GM19324 (cell line): ENCODE data around the gene MYMK.

Source experiments
- ATAC-seq: cut with Tn5 transposase; IDR thresholded peaks from one replicate; pipeline ENCODE4 v1.9.1; 2021; ENCODE audit warnings: mild to moderate bottlenecking, moderate library complexity; ENCODE audit not compliant: unreplicated experiment, low FRiP score

Gene MYMK

GRCh38 chr9:133536080-133536479 is 11.3 kb upstream of the MYMK start:
- no peak for ATAC-seq

GRCh38 chr9:133535306-133535877 is 10.6 kb upstream of the MYMK start:
- no peak for ATAC-seq

DNA sequence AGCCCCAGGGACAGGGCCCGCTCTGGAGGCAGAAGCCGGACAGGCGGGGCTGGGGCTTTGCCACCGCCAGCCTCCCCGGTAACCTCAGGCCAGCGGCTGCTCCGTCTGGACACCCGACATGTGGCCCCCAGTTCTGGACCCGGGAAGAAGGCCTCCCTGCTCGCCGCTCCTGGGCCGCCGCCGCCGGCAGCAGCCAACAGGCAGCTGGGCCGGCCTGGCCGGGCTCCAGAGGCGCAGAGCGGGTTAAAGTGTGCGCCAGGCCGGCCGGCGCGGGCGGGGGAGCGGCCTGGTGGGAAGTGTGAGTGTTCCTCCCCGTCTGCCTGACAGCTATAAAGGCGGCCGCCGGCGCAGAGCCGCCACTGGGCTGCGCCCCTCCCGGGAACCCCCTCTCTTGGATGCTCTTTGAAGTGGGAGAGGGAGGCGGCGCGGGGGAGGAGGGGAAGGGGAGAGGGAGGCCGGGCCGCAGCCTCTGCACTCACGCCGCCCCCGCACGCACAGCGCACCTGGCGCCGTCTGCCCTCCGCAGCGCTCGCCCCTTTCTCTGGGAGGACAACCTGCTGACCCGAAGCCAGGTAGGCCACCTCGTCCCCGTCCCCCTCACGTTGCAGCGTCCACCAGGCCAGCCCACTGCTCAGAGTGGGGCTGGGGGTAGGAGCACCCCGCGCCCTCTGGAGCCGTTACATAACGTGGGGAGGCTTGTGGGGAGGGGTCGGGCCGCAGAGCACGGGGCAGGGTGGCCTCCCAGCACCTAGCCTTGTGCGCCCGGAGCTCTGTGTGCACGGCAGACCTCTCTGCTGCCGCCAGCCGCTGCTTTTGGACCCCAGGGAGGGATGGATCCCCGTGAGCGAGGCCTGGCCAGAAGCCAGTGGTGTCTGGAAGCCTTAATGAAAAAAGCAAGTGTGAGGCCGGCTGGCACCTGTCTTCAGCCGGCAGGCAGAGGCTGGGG is 9.9 kb upstream of the MYMK start, which contains the start of gene ADAMTSL2:
TSS of gene ADAMTSL2 (plus strand) at position 359 of the 946 bp plus-strand sequence. CDS start 2,009 bp downstream, outside the sequence.
- no peak for ATAC-seq

GRCh38 chr9:133533857-133534256 is 9.1 kb upstream of the MYMK start:
- no peak for ATAC-seq

DNA sequence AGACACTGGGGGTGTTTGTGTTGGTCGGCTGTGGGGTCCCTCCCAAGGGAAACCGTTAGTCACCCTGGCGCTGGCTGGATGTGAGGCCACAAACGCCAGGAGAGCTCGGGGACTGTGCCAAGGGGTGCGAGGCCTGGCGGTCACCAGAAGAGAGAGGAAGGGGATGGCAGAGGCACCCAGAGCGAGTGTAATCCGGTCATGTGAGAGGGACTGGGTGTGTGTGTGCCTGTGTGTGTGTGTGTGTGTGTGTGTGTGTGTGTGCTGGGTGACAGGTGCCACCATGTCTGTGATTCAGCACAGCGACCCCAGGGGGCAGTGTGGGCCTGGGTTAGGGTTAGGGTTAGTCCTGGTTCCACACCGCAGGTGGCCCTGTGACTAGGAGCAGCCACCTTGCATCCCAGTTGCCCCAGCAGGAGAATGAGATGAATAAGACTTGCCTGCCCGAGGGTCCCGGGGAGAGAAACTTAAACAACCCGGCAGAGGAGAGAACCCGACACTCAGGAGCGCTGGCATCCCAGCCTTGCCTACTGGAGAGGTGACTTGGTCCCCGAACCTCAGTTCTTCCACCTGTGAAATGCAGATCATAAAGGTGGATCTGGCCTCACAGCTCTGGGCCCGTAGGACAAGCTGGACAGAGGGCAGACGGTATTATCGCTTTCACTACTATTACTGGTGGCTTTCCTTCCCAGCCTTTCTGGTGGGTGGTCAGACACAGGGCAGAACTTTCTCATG is 8.3 kb upstream of the MYMK start:
- no peak for ATAC-seq

DNA sequence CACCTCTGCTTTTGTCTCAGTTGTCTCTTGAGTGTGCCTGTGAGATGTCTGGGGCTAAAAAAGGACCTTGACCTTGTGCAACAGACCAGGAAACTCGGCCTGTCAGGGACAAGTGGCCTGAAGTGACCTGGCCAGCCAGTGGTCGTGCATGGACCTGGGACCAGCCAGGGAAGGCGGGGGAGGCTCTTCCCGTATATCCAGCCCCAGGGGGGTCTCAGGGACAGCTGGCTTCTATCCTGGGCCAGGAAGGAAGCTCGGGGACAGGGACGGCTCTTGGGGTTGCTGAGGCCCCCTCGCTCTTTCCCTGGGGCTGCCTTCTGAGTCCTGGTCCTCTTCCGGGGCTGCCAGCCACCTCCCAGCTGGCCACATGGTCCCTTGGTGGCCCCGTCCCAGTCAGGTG is 6.5 kb upstream of the MYMK start:
- no peak for ATAC-seq

GRCh38 chr9:133529874-133530273 is 5.1 kb upstream of the MYMK start:
- no peak for ATAC-seq

DNA sequence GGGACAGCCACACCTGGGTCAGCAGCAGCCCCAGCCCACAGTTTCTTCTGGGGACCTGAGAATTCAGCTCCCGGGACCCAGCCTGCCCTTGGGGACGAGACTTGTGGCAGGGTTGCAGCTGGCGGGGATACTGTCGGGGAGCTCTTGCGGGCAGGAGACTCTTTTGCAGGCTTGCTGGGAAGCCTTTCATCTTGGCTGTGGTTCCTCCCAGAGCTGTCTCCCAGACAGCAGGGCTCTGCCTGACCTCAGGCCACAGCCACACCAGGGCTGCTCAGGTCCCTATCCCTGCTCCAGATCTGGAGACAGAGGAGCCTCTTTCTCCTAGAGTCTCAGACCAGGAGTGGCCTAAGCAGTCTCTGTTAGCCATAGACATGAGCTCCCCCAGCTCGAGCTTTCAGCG is 4.7 kb upstream of the MYMK start:
- no peak for ATAC-seq

DNA sequence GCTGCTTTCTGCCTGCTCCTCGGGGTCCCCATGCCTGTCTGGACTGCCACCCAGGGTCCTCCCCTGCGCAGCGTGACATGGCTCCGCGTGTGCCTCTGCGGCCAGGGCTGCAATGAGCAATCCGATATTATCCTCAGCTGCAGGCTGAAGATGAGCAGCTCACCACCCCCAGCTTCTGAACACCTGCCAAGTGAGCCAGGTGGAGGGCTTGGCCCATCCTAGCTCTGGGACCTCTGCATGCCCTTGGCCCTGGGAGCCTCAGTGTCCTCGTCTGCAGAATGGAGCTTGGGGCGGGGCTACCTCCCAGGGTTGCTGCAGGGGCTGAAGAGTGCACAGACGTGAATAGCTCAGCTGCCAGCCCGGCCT is 4.1 kb upstream of the MYMK start:
- no peak for ATAC-seq

DNA sequence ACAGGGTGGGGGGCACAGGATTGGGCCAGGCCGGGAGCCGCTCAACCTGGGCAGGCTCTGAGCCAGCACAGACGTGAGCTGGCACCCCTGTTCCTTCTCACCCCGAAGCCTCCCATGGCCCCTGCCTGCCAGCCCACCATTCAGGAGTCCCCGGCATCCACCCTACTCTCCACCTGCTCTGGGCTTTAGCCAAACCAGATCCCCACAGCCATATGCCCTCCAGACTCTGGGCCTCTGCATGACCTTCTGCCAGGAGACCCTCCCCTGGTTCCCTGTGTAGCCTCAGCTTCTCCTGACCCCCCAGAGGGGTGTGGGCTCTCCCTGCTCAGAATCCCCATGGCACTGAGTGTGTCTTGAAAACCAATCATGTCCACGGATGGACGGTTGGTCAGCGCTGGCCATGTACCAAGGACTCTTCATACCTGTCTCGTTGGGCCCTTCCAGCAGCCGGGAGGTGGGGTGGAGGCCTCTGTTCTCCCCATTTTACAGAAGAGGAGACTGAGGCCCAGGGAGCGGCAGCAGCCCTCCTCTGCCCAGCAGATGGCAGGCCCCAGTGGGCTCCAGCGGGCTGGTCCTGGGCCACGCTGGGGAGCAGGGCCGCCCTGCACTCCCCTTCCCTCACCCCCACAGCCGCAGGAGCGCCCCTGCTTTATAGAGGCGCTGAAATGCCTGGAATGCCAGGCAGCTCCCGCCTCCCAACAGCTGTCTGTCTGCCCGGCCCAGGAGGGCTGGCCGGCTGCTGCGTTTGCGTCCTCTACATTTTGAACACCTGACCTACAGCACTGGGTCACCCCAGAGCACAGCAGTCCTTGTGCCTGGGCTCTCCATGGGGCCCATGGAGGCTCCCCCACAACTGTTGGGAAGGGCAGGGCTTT is 3.5 kb upstream of the MYMK start:
- no peak for ATAC-seq

DNA sequence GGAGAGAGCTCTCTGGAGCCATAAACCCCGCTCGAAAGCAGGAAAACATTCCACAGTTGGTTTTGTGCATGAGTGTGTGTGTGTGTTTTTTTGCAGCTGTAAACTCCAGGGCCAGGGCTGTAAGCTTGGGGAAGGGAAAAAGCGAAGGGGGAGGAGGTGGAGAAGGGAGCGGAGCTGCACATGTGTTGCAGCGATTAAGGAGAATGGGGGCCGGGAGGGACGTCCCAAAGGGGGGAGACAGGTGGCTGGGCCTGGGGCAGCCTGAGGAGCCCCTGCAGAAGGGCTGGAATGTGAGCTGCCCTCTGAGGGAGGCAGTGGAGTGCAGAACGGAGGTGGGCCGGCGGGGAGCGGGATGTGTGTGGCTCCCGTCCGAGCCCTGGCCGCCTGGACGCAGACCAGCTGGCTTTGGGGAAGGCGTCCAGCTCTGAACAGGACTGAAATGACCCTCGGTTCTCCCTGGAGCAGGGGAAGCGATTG is 2.7 kb upstream of the MYMK start:
- ATAC-seq: no peak

DNA sequence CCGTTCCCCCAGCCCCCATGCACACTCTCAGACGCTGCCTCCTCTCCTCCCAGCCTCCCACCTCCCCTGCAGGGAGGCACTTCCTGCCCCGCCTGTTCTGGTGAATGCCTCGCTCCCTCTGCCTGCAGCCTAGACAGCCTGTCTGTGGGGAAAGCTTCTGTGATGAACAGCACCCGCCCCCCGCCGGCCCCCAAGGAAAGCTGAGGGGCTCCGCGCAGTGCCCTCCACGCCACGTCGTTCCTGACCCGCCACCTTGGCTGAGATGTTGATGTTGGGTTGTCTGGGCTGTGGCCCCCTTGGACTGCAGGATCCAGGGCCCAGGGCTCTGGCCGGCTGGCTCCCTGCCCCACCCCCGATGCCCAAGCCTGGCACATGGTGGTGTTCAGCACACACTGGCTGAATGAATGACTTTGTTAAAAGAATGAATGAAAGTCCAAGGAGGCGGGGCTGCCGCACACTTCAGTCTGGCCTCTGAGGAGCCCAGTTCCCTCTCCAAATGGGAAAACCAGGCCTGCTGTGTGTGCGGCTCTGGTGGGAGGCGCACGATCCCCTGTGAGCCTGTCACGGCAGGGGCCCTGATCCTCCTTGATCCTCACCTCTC is 2.1 kb upstream of the MYMK start:
- ATAC-seq: no peak

- no peak for ATAC-seq
Measured at GRCh38 chr9:133525677-133526076, 918 bp upstream of the MYMK start.

DNA sequence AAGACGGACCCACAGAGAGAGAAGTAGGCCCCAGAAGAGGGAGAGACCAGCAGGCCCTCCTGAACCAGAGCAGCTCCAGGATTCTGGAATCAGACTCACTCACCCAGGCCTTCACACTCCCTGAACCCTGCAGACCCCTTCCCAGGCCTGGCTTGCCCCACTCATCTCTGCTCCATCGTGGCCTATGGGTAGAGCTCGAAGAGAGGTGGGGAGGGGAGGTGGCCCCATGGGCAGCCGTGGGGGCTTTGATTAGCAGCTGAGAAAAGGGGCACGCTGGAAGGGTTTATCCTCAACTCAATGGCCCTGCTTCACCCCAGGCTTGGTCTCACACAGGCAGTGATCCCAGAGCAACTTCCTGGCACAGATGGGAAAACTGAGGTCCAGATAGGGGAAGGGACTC is 613 bp downstream of the MYMK start:
- ATAC-seq: no peak

DNA sequence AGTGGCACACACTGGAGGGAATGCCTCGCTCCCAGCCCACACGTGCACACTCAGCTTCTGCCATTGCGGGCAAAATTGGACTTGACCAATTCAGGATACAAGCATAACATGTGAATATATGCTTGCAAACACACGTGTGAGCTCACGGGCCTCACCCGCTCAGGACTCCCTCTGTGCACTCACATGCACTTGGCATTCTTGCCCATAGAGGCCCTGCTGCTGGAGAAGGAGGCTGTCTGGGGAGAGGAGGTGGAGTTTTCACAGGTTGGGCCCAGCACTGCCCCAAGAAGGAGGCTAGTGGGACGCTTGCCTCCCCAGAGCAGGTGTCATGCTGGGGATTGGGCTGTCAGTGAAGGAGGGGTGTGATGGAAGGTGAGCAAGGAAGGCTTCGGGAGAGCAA is 1.7 kb downstream of the MYMK start:
- ATAC-seq: no peak

DNA sequence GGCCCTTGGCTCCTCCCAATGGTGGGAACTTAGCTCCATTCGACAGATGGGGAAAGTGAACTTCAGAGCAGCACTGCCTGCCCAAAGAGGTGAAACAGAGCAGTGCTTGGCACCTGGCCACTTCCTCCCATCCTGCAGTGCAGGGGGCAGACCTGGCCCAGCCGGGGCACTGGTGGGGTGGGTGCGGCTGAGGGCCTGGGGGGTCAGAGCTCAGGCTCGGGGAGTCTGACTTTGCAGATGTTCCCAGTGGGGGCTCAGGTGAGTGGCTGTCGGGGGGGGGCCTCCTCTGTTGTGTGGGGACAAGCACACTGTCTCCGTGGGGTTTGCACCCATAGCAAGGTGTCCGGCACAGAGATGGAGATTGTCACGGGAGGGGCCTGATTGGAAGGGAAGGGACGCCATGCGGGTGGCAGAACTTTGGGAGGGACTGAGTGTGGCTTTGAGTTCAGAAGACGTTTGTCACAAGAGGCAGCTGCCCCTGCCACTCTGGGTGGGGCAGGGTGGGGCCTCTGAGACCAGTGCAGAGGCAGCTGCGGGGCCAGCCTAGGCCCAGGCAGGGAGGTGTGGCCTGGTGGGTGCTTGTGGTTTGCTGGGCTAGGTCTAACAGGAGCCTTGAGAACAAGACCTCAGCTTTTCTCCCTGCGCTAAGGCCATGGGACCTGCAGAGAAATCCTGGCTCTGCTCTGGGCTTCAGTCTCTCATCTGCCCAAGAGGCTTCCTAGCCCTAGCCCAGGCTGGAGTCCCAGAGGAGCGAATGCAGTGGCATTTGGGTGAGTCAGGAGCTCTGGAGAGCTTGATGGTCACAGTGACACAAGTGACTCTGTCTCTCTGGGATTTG is 2.5 kb downstream of the MYMK start:
- ATAC-seq: no peak

- ATAC-seq: no peak
Measured at GRCh38 chr9:133521122-133522072, 3.4 kb downstream of the MYMK start.
